ENCODE measurements around the gene PRR7. TPM values are rescaled to one million over a fixed set of nuclear protein-coding genes. Genes with fewer than 3 reads are reported as not detected.

The PRR7 gene
- total RNA-seq, 4 donors from 2014 or later: 5.0 to 7.7 (median 6.4) TPM

DNA sequence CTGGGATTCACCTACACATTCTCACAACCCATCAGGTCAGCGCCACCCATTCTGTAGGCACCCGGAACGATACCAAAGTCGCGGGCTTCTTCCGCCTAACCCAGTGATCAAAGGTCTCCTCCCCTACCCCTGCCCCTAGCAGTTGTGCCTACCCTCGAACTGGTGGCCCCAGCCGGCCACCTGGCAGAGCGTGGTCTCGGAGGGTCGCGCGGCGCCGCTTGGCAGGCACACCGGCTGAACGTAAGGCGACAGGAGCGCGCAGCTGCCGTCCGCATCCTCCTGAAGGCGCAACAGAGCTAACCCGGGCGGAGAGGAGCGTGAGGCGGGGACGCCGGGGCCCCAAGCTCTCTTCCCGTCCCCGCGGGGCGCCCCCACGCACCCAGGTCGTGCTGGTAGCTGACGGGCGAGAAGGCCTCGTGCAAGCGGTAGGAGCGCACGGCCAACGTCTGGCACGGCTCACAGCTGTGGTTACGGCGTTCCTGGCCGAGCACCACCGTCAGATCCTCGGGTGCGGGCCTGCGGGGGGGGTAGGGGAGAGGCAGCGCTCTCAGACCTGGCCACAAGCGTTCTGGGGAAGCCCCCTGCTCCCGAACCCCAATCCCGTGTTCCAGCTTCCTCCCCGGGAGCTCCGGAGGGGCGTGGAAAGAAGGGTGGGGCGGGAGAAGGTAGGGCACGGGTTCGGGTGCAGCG lies 43.4 kb upstream of the PRR7 start:
- H3K4me1 ChIP-seq: peaks cover 29 to 52% (median 34%) of the 10 kb centered on the region in 3 donors

DNA sequence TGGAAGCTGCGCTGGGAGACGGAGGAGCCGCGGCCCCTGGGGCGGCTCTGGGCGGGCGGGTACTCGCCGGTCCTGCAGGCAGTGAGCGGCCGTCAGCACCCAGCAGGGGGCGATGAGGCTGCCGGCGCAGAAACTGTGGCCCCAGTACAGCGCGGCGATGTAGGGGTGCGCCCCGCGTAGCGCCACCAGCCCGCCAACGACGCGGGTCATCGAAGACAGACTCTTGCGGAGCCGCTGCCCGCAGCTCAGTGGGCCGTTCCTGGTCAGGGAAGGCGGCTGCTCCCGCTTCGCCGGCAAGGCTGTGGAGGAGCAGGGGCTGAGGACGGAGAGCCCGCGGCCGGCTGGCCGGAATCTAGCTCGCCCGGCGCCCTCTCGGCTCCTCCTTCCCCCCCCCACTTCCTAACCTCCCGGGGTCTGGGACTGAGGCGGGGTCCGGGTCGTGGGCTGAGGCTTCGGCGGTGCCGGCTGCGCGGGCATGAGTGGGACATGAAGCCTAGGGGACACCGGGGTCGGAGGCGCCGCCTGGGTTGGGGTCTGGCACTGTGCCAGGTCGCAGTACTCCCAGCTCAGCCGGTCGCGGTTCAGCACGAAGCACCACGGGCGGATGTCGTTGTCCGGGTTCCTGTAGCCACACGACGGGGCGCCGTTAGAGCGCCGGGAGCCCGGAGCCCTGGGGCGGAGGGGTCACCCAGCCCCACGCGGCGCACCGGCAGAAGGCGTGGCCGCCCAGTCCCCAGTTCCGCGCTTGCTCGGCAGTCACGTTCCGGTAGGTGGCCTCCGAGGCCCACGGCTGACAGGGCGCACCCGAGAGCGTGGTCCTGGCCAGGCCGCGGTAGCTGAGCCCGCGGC lies 42.6 kb upstream of the PRR7 start:
- Histone ChIP-seq H3K27me3 (peaks cover 0 to 57% (median 15%) of the 10 kb centered on the region in 4 donors), H3K9me3 (no peaks in the 10 kb centered on the region), H3K36me3 (no peaks in the 10 kb centered on the region), H3K27ac (peak overlapping the region; percentile 83 to 90 (median 88)), H3K4me1 (peaks cover 29 to 52% (median 34%) of the 10 kb centered on the region in 3 donors), H3K4me3 (peak overlapping the region; percentile 41 to 79 (median 72))
- intact Hi-C loops (cut with DNase I): no loop called here
- 0% methylated on average over 2 of the region's 93 CpGs; no CpG with 5 or more reads in 1 of the 2 donors for WGBS, 2 donors
- no peak for DNase-seq
- TF ChIP-seq POLR2A (IDR thresholded peaks at IDR 0.05): peak in 1 of 4 donors; percentile 4
- TF ChIP-seq, protein P1, sequence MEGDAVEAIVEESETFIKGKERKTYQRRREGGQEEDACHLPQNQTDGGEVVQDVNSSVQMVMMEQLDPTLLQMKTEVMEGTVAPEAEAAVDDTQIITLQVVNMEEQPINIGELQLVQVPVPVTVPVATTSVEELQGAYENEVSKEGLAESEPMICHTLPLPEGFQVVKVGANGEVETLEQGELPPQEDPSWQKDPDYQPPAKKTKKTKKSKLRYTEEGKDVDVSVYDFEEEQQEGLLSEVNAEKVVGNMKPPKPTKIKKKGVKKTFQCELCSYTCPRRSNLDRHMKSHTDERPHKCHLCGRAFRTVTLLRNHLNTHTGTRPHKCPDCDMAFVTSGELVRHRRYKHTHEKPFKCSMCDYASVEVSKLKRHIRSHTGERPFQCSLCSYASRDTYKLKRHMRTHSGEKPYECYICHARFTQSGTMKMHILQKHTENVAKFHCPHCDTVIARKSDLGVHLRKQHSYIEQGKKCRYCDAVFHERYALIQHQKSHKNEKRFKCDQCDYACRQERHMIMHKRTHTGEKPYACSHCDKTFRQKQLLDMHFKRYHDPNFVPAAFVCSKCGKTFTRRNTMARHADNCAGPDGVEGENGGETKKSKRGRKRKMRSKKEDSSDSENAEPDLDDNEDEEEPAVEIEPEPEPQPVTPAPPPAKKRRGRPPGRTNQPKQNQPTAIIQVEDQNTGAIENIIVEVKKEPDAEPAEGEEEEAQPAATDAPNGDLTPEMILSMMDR (IDR thresholded peaks at IDR 0.05): peak; percentile 60 to 89 (median 82)

More for the DNA sequence above, 43.4 kb upstream of the PRR7 start:
- intact Hi-C loops (cut with DNase I): no loop called here
- Histone ChIP-seq H3K36me3 (no peaks in the 10 kb centered on the region), H3K4me3 (peak overlapping the region; percentile 41 to 79 (median 72)), H3K9me3 (no peaks in the 10 kb centered on the region), H3K27ac (peak overlapping the region; percentile 83 to 90 (median 88)), H3K27me3 (peaks cover 0 to 64% (median 15%) of the 10 kb centered on the region in 4 donors)
- DNase-seq: no peak
- 2% methylated on average over 7 of the region's 61 CpGs; no CpG with 5 or more reads in 1 of the 2 donors for WGBS, 2 donors
- TF ChIP-seq, protein P1 (IDR thresholded peaks at IDR 0.05): no peak
- peak in 1 of 4 donors; percentile 37 for TF ChIP-seq POLR2A (IDR thresholded peaks at IDR 0.05)

DNA sequence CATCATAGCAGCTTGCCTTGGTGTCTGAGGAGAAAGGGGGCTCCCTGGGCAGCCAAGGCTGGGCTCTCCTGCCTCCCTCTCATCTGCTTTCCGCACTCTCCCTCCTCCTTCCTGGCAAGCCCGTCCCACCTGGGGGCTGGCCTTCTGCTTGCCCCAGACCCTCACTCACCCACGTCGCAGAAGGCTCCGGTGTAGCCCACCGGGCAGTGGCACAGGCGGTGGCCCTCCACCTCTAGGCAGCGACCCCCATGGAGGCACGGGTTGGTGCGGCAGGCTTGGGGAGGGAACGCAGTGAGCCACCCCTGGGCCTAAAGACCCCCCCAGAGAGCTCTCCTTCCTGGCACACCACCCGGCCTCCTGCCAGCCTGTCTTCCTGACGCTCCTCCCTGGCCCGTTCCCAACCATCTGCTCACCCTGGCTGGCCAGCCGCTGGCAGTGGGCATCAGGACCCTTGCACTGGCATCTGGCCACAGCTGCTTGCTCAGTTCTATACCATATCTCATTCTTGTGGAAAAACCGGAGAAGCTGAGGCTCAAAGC lies 41.9 kb upstream of the PRR7 start:
- TF ChIP-seq, protein P1 (IDR thresholded peaks at IDR 0.05): no peak
- no peak for TF ChIP-seq POLR2A (IDR thresholded peaks at IDR 0.05)
- peak overlapping the region; percentile 41 to 79 (median 72) for H3K4me3 ChIP-seq
- no peaks in the 10 kb centered on the region for H3K9me3 ChIP-seq
- no peak for DNase-seq
- peak overlapping the region; percentile 83 to 90 (median 88) for H3K27ac ChIP-seq
- H3K27me3 ChIP-seq: peaks cover 0 to 50% (median 15%) of the 10 kb centered on the region in 4 donors
- H3K4me1 ChIP-seq: peaks cover 29 to 51% (median 34%) of the 10 kb centered on the region in 3 donors
- intact Hi-C loops (cut with DNase I): loop anchor here (5.0 kb wide), 1 partner anchor 48 kb away; no protein-coding TSS in a partner anchor
- WGBS, 2 donors: 52% methylated on average over 5 of the region's 16 CpGs; no CpG with 5 or more reads in 1 of the 2 donors
- no peaks in the 10 kb centered on the region for H3K36me3 ChIP-seq

DNA sequence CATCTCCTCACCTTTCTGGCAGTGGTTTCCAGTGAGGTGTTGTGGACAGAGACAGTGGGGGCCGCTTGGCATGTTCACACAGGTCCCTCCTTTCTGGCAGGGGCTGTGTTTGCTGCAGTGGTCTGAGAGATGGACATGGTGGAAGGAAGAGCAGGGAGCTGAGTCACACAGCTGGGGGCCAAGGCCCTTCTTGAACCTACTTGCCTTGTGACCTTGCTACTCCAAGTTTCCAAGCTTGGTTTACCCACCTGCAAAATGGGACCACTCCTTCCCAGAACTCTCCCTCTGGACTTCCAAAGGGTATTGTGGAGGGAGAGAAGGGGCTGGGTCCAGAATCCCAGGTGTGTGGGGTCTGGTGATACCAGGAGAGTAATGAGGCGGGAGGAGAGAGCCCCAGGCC lies 41.3 kb upstream of the PRR7 start:
- no peak overlapping the region for H3K4me3 ChIP-seq
- H3K27me3 ChIP-seq: peaks cover 0 to 44% (median 13%) of the 10 kb centered on the region in 4 donors
- WGBS, 2 donors: 100% methylated on average over 1 of the region's 2 CpGs
- H3K9me3 ChIP-seq: no peaks in the 10 kb centered on the region
- H3K36me3 ChIP-seq: no peaks in the 10 kb centered on the region
- no peak for TF ChIP-seq POLR2A (IDR thresholded peaks at IDR 0.05)
- TF ChIP-seq, protein P1 (IDR thresholded peaks at IDR 0.05): no peak
- H3K4me1 ChIP-seq: peaks cover 29 to 45% (median 34%) of the 10 kb centered on the region in 3 donors
- intact Hi-C loops (cut with DNase I): loop anchor here (5.0 kb wide), 1 partner anchor 47 kb away; no protein-coding TSS in a partner anchor
- DNase-seq: no peak
- H3K27ac ChIP-seq: peak overlapping the region in 1 of 4 donors; percentile 90

Data from esophagus squamous epithelium (tissue), 5 donors.